Left hindlimb (tissue), 1 donor: Measurements from ENCODE around the gene PRSS3.
A peak's percentile ranks its signal among the peaks of the same experiment; 100 is the strongest.
"Not testable (repeated sequence)": the region's sequence is repeated elsewhere in the genome, so short reads cannot be mapped to it uniquely, and the experiment has no call there.

ENCODE experiments used
- DNase-seq: peaks from one replicate; pipeline ENCODE4 v3.0.0-alpha.2; 2018

Gene PRSS3

GRCh38 chr9:33787839-33788238 lies 7.5 kb upstream of the PRSS3 start:
- DNase-seq = no peak

DNA sequence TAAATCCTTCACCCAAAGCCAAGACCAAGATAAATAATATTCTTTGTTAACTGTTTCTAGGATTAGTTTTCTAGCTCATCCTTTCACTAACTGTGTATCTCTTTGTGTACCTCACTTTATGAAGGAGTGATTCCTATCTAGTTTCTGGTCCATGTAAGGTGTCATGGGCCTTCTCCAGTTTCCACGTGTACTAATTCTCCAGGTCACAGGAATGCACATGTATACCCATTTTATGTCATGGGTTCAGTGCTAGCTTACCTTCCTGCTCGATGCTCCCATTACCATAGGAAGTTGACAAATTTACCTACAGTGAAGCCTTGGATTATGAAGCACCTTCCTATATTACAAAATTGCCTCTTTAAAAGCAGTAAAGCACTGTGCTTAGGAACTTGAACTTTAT lies 5.9 kb upstream of the PRSS3 start:
- DNase-seq = not testable (repeated sequence)

DNA sequence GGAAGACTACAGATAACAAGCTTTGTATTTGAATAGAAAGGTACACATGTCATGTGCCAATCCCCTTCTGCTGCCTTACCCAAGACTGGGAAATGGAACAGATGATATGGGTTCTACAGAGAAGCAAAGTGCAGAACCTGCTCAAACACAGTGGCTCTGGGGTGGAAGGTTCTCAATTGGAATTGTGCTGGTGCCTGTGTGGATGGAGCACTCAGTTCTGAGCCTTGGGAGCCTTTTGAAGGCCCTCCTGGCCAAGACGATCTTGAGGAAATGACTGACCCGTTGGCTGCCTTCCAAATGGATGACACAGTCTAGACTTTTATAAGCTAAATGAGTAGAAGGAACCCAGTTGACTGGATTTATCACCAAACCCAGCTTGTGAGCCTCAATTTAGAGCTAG lies 4.2 kb upstream of the PRSS3 start:
- DNase-seq = no peak

DNA sequence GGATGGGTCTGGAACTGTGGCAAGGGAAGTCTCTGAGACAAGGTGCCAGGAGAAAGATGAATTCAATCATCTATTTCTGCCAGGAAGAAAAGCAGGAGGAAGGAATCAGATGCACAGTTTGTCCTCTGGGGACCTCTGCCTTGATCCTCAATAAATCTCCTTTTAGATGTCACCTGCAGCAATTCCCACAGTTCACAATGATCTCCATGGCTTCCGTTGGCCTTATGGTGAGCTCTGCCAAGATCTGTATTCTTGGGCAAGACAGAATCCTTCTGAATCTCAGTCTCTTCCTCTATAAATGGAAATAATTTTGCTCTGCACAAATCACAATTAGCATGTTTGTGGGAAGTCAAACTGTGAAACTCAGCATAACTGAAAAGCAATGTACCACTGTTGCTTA lies 1.9 kb upstream of the PRSS3 start:
- not testable (repeated sequence) for DNase-seq

GRCh38 chr9:33794560-33794959 lies 801 bp upstream of the PRSS3 start:
- DNase-seq = no peak

- no peak for DNase-seq
These were observed 458 bp downstream of the PRSS3 start for GRCh38 chr9:33795819-33796218.

DNA sequence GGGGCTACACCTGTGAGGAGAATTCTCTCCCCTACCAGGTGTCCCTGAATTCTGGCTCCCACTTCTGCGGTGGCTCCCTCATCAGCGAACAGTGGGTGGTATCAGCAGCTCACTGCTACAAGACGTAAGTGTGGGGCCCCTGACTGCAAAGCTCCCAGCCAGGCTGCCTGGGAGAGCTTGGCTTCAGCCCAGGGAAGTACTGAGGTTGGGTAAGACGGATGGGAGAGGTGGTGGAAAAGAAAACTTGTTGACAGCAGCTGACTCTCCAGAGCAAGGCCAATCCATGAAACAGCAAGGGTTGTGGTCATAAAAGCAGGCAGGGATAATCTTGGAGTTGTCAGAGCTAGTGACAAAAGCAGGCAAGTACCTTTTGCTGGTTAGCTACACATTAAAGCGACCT lies 1.3 kb downstream of the PRSS3 start:
- not testable (repeated sequence) for DNase-seq

DNA sequence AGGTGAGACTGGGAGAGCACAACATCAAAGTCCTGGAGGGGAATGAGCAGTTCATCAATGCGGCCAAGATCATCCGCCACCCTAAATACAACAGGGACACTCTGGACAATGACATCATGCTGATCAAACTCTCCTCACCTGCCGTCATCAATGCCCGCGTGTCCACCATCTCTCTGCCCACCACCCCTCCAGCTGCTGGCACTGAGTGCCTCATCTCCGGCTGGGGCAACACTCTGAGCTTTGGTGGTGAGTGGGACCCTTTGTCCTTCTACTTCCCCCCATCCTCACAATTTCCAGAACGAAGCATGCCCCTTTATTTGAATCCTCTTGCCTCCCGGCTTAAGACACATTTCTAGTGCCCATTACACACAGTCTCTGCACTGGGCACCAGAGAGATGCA lies 2.5 kb downstream of the PRSS3 start:
- no peak for DNase-seq

DNA sequence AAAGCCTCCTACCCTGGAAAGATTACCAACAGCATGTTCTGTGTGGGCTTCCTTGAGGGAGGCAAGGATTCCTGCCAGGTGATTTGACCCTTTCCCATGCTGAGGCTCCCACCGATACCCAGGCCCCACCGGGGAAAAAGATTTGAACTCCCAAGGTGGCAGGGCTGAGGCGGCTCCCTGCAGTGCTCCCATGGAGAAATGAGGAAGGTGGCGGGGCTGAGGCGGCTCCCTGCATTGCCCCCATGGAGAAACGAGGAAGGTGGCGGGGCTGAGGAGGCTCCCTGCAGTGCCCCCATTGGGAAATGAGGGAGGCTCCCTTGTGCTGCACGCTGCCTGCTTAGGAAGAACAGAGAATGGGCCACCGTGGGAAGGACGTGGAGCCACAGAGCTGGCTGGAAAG lies 3.2 kb downstream of the PRSS3 start:
- no peak for DNase-seq

DNA sequence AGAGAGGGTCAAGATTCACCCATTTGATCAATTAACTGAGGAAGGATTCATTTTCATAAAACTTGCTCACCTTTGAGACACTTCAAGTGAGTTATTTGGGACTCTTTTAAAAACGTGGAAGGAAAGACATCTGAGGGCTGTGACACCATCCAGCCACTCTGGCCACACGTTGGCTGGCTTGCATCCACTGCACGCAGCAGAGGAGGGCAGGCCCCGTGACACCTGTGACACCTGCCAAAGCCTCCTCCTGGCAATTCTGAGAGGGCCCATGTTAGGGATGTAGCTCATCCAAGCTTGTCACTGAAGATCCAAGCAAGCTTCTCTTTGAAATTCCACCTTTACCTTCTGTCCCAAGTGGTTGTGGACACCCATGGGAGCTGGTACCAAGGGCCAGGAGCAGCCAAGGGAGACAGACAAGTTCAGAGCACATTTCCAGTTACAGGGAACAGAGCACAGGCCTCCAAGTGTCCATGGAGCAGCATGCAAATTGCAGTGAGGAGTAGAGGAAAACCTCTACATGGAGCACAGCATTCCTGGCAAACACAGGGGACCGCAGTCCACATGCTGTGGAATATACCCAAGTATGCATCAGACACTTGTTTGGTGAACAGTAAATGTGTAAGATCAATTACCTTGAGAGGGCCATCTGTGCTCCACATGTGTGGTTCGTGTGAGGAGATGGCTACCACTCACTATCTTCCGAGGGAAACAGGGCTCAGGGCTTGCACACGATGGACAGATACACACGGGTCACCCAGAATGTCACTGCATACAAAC lies 4.8 kb downstream of the PRSS3 start:
- DNase-seq = no peak

DNA sequence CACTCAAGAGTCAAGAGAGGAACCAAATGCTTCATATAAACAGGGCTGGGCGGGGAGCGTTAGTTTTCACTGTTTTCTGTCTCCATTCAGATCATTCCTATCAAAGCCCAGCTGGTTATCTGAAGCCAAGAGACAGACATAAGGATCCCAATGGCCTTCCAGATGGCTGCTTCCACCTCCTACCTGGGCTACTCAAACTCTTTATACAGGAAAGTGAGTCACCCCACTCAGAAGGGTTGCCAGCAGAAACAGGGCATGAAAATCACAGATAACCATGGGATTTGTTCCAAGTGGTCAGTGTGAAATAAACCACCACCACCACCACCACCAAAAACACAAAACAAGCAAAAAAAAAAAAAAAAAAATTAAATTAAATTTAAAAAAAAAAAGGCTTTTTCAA lies 5.5 kb downstream of the PRSS3 start:
- no peak for DNase-seq

DNA sequence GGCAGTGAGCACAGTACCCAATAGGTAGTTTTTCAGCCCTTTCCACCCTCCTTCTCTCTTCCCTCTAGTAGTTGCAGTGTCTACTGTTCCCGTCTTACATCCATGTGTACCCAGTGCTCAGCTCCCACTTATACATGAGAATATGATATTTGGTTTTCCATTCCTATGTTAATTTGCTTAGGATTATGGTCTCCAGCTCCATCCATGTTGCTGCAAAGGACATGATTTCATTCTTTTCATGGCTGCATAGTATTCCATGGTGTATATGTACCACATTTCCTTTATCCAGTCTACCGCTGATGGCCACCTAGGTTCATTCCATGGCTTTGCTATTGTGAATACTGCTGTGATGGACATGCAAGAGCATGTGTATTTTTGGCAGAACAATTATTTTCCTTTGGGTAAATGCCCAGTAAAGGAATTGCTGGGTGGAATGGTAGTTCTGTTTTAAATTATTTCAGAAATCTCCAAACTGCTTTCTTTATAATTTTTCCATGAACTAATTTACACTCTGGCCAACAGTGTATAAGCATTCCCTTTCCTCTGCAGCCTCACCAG lies 6.7 kb downstream of the PRSS3 start:
- DNase-seq = not testable (repeated sequence)

GRCh38 chr9:33804196-33804595 lies 8.8 kb downstream of the PRSS3 start:
- DNase-seq = not testable (repeated sequence)

GRCh38 chr9:33807156-33807555 lies 11.8 kb downstream of the PRSS3 start:
- DNase-seq = not testable (repeated sequence)

- not testable (repeated sequence) for DNase-seq
These were observed 13.6 kb downstream of the PRSS3 start for GRCh38 chr9:33808979-33809322.

DNA sequence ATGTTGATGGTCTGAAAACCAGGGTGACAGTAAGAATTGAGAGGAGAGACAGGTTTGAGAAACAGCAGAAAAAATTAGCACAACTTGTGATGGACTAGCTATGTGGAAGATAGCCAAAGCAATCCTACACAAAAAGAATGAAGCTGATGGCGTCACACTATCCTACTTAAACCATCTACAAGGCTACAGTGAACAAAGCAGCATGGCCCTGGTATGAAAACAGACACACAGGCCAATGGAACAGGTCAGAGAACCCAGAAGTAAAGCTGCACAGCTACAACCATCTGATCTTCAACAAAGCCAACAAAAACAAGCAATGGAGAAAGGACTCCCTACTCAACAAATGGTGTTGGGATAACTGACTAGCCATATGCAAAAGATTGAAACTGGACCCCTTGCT lies 14.1 kb downstream of the PRSS3 start:
- no peak for DNase-seq

DNA sequence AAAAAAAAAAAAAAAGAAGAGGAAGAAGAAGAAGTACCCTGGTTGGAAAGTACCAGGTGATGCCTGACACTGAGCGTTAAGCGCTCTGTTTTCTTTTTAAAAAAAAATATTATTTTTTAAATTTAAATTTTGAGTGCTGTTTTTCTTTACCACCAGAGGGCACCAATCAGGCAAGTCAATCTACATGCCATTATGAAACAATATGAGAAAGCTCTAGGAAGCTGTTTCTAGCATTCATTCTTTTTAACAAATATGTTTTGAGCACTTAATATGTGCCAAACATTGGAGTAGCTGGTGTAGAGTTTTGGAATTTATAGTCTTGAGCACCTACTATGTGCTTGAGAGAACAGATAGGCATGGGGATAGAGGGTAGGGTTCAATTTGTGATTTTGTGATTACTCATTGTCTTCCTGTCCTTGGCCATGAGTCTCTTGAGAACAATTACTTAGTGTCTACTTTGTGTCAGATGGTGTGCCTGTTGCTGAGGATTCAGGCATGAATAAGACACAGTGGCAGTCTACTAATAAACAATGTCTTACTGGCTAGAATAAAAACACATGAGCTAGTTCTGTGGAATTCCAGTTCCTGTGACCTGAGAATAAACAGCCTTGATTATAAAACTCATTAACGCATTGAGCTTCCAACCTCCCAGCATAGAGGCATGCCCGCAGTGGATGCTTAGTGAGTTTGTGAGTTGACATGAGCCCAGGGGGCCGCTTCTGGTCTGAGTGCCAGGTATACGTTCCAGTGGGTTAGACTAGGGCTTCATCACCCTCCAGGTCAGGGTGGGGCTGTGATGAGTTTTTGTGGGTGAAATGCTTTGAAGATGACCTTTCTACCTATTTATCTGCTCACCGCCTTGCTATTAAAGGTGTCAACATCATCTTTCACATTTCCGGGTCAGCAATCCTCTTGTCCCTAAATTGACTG lies 18.6 kb downstream of the PRSS3 start:
- no peak for DNase-seq

GRCh38 chr9:33815781-33816180 lies 20.4 kb downstream of the PRSS3 start:
- DNase-seq = no peak

DNA sequence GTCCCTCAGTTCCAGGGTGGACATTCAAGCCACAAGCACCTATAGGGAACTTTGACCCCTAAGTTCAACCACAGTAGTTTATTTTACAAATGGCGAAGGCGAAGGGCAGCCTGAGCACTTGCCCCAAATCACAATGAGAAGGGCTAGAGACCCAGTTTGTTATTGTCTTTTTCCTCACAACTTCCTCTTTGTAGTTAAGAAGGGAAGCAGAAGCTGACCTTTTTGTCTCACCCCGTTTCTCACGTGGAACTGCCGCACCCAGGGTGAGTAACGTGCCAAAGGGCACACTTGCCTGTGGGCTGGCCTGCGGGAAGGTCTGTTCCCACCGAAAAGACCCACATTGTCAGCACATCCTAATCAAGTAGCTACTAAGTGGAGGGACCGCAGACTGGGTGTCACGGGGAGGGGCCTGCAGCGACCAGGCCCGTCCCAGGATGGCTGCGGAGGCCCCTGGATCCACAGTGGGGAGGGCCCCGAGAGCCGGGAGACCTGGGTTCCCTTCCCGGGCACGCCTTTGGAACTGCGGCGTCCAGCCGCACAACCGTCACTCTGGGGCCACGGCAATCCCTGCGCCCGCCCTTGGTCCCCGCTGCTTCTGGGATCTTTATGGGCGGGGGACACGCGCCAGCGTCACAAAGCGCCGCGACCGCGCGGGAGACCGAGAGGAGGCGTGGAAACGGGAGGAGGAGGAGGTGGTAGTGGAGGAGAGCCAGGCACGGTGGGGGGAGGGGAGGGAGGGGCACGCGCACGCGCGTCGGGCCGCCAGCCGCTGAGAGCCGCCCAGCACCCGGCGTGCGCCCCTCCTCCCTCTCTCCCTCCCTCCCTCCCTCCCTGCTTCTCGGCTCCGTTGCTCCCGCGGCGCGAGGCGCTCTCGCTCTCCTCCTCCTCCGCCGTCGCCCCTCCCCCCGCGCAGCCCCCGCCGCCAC lies 21.2 kb downstream of the PRSS3 start, which contains the start of gene UBE2R2:
TSS of gene UBE2R2 (plus strand) at position 834 of the 926 bp plus-strand sequence. CDS start 598 bp downstream, outside the sequence.
- DNase-seq = peak; percentile 97

DNA sequence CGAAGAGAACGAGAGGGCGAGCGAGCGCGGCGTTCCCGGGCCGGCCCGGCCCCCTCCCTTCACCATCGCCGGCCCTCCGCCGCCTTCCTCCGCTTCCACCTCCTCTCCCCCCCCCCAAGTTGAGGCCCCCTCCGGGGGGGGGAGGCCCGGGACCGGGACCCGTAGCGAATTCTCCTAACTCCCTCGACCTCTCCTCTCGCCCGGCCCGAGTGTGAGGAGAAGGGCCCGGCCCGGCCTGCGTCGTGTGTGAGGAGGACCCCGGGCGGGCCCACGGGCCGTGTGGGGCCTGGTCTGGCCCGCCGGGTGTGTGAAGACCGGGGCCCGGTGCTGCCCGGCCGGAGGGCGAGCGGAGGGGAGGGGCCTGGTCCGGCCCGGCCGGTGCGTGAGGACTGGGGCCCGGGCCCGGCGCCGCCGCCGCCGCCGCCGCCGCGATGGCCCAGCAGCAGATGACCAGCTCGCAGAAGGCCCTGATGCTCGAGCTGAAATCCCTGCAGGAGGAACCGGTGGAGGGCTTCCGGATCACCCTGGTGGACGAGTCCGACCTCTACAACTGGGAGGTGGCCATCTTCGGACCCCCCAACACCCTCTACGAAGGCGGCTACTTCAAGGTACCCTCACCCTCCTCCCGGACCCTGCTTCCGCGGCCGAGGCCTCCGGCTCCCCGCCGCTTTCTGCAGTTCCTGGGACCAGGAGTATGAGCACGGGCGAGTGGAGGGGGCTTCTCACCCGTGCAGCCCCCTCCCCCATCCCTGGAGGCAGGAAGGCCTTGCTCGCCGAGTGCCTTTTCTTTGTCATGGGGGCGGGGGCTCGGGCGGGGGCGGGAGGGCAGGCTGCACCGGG lies 22.2 kb downstream of the PRSS3 start:
- DNase-seq = peak; percentile 81

GRCh38 chr9:33818167-33818846 lies 22.9 kb downstream of the PRSS3 start:
- no peak for DNase-seq
